ENCODE data around the gene SIGLEC14.

Gene SIGLEC14

GRCh38 chr19:51688671-51689571 is 42.3 kb upstream of the SIGLEC14 start:
- no peak for TF ChIP-seq CTCF (IDR thresholded peaks at IDR 0.05)
- Mint-ChIP-seq H3K4me3 (peak overlapping the region; percentile 99), H3K4me1 (peaks cover 60% of the 10 kb centered on the region), H3K27me3 (ENCODE audit: low read depth, poor library complexity) (peaks cover 6% of the 10 kb centered on the region), H3K9me3 (peaks cover 8% of the 10 kb centered on the region), H3K27ac (peak overlapping the region; percentile 98), H3K36me3 (ENCODE audit: low read depth) (peaks cover 11% of the 10 kb centered on the region)
- peak; percentile 77 for DNase-seq

- DNase-seq, result peak; percentile 67
- Mint-ChIP-seq H3K27ac (peak overlapping the region; percentile 98), H3K36me3 (ENCODE audit: low read depth) (peaks cover 2% of the 10 kb centered on the region), H3K4me3 (peak overlapping the region; percentile 99), H3K27me3 (ENCODE audit: low read depth, poor library complexity) (peaks cover 6% of the 10 kb centered on the region), H3K4me1 (peaks cover 51% of the 10 kb centered on the region), H3K9me3 (peaks cover 9% of the 10 kb centered on the region)
- TF ChIP-seq CTCF (IDR thresholded peaks at IDR 0.05), result no peak
Observed at GRCh38 chr19:51687791-51688670, 41.4 kb upstream of the SIGLEC14 start.

GRCh38 chr19:51686171-51686570 is 39.5 kb upstream of the SIGLEC14 start:
- H3K4me1 Mint-ChIP-seq, result peaks cover 33% of the 10 kb centered on the region
- no peak for DNase-seq
- peaks cover 9% of the 10 kb centered on the region for H3K9me3 Mint-ChIP-seq
- H3K27me3 Mint-ChIP-seq (ENCODE audit: low read depth, poor library complexity), result peaks cover 7% of the 10 kb centered on the region
- no peak for TF ChIP-seq CTCF (IDR thresholded peaks at IDR 0.05)
- no peak overlapping the region for H3K27ac Mint-ChIP-seq
- no peak overlapping the region for H3K4me3 Mint-ChIP-seq
- H3K36me3 Mint-ChIP-seq (ENCODE audit: low read depth), result no peaks in the 10 kb centered on the region

- no peak for DNase-seq
- Mint-ChIP-seq H3K27ac (no peak overlapping the region), H3K27me3 (ENCODE audit: low read depth, poor library complexity) (peaks cover 29% of the 10 kb centered on the region), H3K36me3 (ENCODE audit: low read depth) (no peaks in the 10 kb centered on the region), H3K4me3 (no peak overlapping the region), H3K4me1 (peaks cover 8% of the 10 kb centered on the region), H3K9me3 (peaks cover 21% of the 10 kb centered on the region)
- no peak for TF ChIP-seq CTCF (IDR thresholded peaks at IDR 0.05)
Observed at GRCh38 chr19:51681286-51681941, 34.8 kb upstream of the SIGLEC14 start.

GRCh38 chr19:51680474-51680873 is 33.8 kb upstream of the SIGLEC14 start:
- no peak for DNase-seq
- Mint-ChIP-seq H3K27me3 (ENCODE audit: low read depth, poor library complexity) (peaks cover 33% of the 10 kb centered on the region), H3K9me3 (peaks cover 28% of the 10 kb centered on the region)

More at GRCh38 chr19:51680474-51680873, 33.8 kb upstream of the SIGLEC14 start:
- Mint-ChIP-seq H3K4me3 (no peak overlapping the region), H3K4me1 (no peaks in the 10 kb centered on the region), H3K36me3 (ENCODE audit: low read depth) (no peaks in the 10 kb centered on the region), H3K27ac (no peak overlapping the region)
- TF ChIP-seq CTCF (IDR thresholded peaks at IDR 0.05), result no peak
